ENCODE results near the gene CCDC180.
"Not testable (repeated sequence)": the region's sequence is repeated elsewhere in the genome, so short reads cannot be mapped to it uniquely, and the experiment has no call there.

CCDC180 gene

GRCh38 chr9:97307500-97308163, at the start of gene CCDC180:
TSS of gene CCDC180 (plus strand) at chr9:97307659. CDS start at chr9:97308064, 405 bp downstream.
- no peak for DNase-seq

GRCh38 chr9:97259834-97260514, 47.5 kb upstream of the CCDC180 start:
- DNase-seq = not testable (repeated sequence)

- DNase-seq = no peak
These were observed 36.2 kb upstream of the CCDC180 start for GRCh38 chr9:97271292-97271691.

- no peak for DNase-seq
These were observed 35.4 kb upstream of the CCDC180 start for GRCh38 chr9:97272072-97272471.

- DNase-seq = no peak
These were observed 31.1 kb upstream of the CCDC180 start for GRCh38 chr9:97276310-97276852.

- no peak for DNase-seq
These were observed 29.5 kb upstream of the CCDC180 start for GRCh38 chr9:97277953-97278352.

- no peak for DNase-seq
These were observed 26.6 kb upstream of the CCDC180 start for GRCh38 chr9:97280755-97281330.

- no peak for DNase-seq
These were observed 23.7 kb upstream of the CCDC180 start for GRCh38 chr9:97283768-97284167.

GRCh38 chr9:97284798-97285197, 22.7 kb upstream of the CCDC180 start:
- no peak for DNase-seq

- no peak for DNase-seq
These were observed 15.3 kb upstream of the CCDC180 start for GRCh38 chr9:97292200-97292599.

GRCh38 chr9:97293207-97293721, 14.2 kb upstream of the CCDC180 start:
- DNase-seq = no peak

GRCh38 chr9:97293818-97294217, 13.6 kb upstream of the CCDC180 start:
- no peak for DNase-seq

- DNase-seq = no peak
These were observed 9.6 kb upstream of the CCDC180 start for GRCh38 chr9:97297889-97298288.

- DNase-seq = no peak
These were observed 7.5 kb upstream of the CCDC180 start for GRCh38 chr9:97299809-97300414.

GRCh38 chr9:97300586-97300985, 6.9 kb upstream of the CCDC180 start:
- DNase-seq = no peak

- no peak for DNase-seq
These were observed 5.5 kb upstream of the CCDC180 start for GRCh38 chr9:97301974-97302373.

GRCh38 chr9:97304586-97304985, 2.9 kb upstream of the CCDC180 start:
- no peak for DNase-seq

GRCh38 chr9:97305501-97306298, 1.8 kb upstream of the CCDC180 start:
- no peak for DNase-seq

- no peak for DNase-seq
These were observed 368 bp upstream of the CCDC180 start for GRCh38 chr9:97307091-97307490.

GRCh38 chr9:97309260-97309659, 1.8 kb downstream of the CCDC180 start:
- DNase-seq = no peak

- no peak for DNase-seq
These were observed 2.6 kb downstream of the CCDC180 start for GRCh38 chr9:97310023-97310422.

GRCh38 chr9:97310896-97311295, 3.4 kb downstream of the CCDC180 start:
- no peak for DNase-seq
